ENCODE results near the gene HPS3. TPM values are rescaled to one million over a fixed set of nuclear protein-coding genes. Genes with fewer than 3 reads are reported as not detected.

Gene HPS3
- total RNA-seq, 2 experiments from 2014 or later: 14.0 to 17.5 TPM

- Mint-ChIP-seq H3K27me3 (peaks cover 6% of the 10 kb centered on the region), H3K4me1 (peaks cover 26% of the 10 kb centered on the region), H3K9me3 (peaks cover 2% of the 10 kb centered on the region), H3K27ac (no peak within 1 kb of the TSS), H3K36me3 (peaks cover 4% of the 10 kb centered on the region), H3K4me3 (no peak within 1 kb of the TSS)
- no peak for DNase-seq
Observed at GRCh38 chr3:149221783-149222517, 92.5 kb downstream of the HPS3 start, which contains the start of gene CP. Gene CP (minus strand): TSS chr3:149221829. CDS start chr3:149221792, 37 bp downstream.

Other genes with a start within 250 kb of the HPS3 start
- gene GYG1, start 138.1 kb upstream of the HPS3 start, total RNA-seq: 10 to 100 TPM; 20.2 to 20.6 TPM
- 10 to 100 TPM; 19.8 to 20.8 TPM for gene HLTF, start 43.1 kb upstream of the HPS3 start, total RNA-seq
- not detected for gene CP, start 92.2 kb downstream of the HPS3 start, total RNA-seq
- gene TM4SF18, start 204.0 kb downstream of the HPS3 start, total RNA-seq: not detected
- gene TM4SF1, start 248.0 kb downstream of the HPS3 start, total RNA-seq: not detected